Activated CD8-positive, alpha-beta memory T cell treated with anti-CD3 and anti-CD28 coated beads for 36 hours (primary cell): Measurements from ENCODE around the gene PPIG. TPM values are rescaled to one million over a fixed set of nuclear protein-coding genes. Genes with fewer than 3 reads are reported as not detected.

Experiments used
- CTCF ChIA-PET: fragments of 350-600 bp; sonication (Branson Sonifier 250); formaldehyde crosslinking; loops from one replicate; lab custom pipeline; 2021; ENCODE audit warnings: antibody characterized with exemption; lab: Charles Lee
- POLR2A ChIA-PET: fragments of 350-600 bp; sonication (Branson Sonifier 250); formaldehyde crosslinking; loops from one replicate; lab custom pipeline; 2021; ENCODE audit warnings: antibody characterized with exemption; lab: Charles Lee
- total RNA-seq, 2 experiments: library from RNA; stranded (reverse); gene quantifications; one replicate each; pipeline ENCODE4 v1.2.3, GENCODE V29; 2021

The PPIG gene
- total RNA-seq, 2 experiments from 2014 or later = 59.4 to 62.6 TPM

DNA sequence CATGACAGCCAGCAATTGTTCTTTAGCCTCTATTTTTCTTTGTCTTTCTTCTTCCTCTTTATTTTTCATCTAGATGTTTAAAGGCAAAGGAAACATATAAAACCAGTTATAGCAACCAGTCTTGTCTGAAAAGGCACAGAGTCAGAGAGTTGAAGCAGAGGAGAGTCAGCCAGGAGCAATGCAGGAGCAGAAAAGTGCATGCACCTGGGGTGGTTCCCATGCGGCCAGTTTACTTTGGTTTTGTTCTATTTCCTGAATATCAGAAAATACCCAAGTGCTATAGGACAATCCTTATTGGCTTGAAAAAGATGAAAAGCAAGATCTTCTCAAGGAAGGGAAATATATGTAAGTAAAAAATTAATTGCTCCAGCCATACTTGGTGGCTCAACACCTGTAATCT is 65.1 kb downstream of the PPIG start:
- ChIA-PET CTCF (no interaction called here), POLR2A (no interaction called here)

GRCh38 chr2:169653636-169654035 is 69.5 kb downstream of the PPIG start:
- POLR2A ChIA-PET = no interaction called here
- CTCF ChIA-PET = no interaction called here

- POLR2A ChIA-PET = no interaction called here
- CTCF ChIA-PET = no interaction called here
Measured at GRCh38 chr2:169656164-169656563, 72.0 kb downstream of the PPIG start.

GRCh38 chr2:169658877-169659276 is 74.7 kb downstream of the PPIG start:
- POLR2A ChIA-PET = interaction anchor here (0.5 kb wide), 1 partner anchor 365 kb away, joined by 9 read pairs; no protein-coding TSS in a partner anchor
- CTCF ChIA-PET = no interaction called here

DNA sequence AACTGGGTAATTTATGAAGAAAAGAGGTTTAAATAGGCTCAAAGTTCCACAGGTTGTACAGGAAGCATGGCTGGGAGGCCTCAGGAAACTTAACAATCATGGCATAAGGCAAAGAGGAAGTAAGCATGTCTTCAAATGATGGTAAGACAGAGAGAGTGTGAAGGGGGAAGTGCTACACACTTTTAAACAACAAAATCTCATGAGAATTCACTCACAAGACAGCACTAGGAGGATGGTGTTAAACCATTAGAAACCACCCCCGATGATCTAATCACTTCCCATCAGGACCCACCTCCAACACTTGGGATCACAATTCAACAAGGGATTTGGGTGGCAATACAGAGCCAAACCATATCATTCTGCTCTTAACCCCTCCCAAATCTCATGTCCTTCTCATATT is 75.2 kb downstream of the PPIG start:
- POLR2A ChIA-PET = interaction anchor here (0.5 kb wide), 1 partner anchor 365 kb away, joined by 9 read pairs; no protein-coding TSS in a partner anchor
- CTCF ChIA-PET = no interaction called here

DNA sequence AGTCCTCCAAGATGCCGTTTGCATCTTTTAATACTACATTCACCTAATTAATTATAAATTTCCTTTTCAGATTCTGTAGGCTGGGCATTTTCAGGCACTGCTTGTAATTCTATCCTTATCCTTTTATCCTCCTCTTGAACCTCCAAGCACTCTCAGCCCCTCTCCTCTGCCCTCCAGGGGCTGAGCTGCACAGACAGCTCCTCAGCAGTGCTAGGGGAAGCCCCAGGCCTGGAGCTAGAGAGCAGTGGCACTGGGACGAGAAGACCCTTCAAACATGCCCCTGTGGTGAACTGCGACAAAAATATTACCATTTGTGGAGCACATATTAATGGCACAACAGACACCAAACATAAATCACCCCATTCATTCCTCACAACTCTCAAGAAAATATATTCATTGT is 77.1 kb downstream of the PPIG start:
- ChIA-PET POLR2A (no interaction called here), CTCF (no interaction called here)

DNA sequence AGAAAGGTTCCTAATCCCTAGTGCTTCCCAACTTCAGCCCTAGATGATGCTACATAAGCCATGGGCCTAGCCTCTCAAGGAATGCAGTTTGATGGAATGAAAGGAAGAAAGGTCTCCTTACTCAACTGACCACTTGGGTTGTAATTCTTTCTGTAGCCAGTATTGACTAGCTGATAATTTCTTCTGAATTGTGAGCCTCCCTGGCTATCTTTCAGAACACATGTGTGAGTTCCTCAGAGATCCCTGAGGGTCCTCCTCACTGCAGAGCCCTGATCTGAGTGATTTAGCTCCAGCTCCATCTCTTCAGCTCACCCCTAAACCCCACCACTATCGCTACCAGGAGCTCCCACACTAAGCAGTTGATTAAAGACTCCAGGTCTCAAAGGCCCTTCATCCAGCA is 78.6 kb downstream of the PPIG start:
- ChIA-PET CTCF (no interaction called here), POLR2A (no interaction called here)

DNA sequence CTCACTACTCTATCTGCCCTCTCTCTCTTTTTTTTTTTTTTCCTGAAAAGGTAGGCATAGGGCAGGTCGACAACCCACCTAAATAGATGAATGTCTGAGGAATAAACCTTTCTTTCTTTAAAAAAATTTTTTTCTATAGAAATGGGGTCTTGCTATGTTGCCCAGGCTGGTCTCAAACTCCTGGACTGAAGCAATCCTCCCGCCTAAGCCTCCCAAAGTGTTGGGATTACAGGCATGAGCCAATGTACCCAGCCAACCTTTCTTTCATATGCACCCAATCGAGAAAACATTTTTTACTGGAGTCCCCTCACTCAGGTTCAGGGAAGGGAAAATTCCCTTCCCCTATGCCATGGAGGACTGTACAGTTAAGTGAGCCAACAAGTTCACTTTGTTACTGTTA is 79.1 kb downstream of the PPIG start:
- ChIA-PET POLR2A (no interaction called here), CTCF (no interaction called here)

DNA sequence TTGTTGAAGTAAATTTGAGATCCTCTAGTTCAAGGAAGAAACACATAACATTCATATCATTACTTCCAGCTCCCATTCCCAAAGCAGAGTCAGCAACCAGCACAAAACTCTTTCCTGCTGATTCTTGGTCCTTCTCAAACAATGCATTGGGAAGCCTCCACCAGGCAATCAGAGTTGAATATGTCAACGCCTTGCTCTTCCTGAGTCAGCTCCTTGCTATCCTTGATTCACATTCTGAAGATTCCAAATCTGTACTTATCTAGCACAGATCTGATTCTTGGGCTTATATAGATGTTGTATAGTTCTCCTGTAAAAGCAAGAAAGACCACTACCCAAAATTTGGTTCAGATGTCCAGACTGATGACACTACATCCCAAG is 80.4 kb downstream of the PPIG start:
- ChIA-PET POLR2A (no interaction called here), CTCF (no interaction called here)

DNA sequence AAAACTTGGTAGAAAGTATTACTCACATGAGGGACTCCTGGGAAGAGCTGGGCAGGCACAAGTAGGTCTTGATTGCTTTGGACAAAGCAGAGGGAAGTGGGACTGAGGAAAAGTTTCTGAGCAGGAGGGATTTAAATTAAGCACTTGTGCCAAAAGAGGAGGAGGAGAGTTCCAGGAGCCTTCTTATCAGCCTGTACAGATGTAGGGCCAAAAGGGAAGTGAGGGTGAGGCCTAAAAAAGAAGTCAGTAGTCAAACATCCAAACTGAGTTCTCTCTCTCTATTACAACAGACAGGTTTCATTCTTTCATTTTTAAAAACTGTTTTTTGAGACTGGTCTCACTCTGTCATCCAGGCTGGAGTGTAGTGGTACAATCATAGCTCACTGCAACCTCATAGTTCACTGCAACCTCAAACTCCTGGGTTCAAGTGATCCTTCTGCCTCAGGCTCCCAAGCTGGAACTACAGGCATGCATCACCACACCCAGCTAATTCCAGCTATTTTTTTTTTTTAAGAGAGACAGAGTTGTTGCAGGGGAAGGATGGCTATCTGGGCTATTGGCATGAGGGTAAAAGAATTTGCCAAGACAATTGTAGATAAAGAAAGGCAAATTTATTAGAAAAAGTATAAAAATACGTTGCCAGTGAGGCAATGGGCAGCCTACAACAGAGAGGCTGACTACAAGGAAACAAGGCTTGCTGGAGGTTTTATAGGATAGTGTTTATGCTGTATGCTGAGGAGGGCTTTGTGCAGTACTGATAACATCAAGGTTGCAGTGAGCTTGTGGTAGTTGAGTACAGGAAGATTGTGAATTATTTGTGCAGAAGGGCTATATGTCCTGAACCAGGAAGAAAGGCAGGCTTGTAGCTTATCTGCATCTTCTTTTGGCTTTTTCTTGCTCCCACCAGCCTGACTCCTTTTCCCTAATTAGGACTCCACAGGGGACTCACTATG is 81.1 kb downstream of the PPIG start:
- ChIA-PET POLR2A (no interaction called here), CTCF (interaction anchor here (0.6 kb wide), 1 partner anchor 141 kb away, joined by 4 read pairs; no protein-coding TSS in a partner anchor)

GRCh38 chr2:169667583-169667982 is 83.4 kb downstream of the PPIG start:
- POLR2A ChIA-PET = no interaction called here

GRCh38 chr2:169670215-169670651 is 86.1 kb downstream of the PPIG start:
- ChIA-PET CTCF (interaction anchor here (0.5 kb wide), 1 partner anchor 183 kb away, joined by 4 read pairs; no protein-coding TSS in a partner anchor), POLR2A (no interaction called here)

More at GRCh38 chr2:169667583-169667982, 83.4 kb downstream of the PPIG start:
- CTCF ChIA-PET = interaction anchor here (0.7 kb wide), 1 partner anchor 34 kb away, joined by 3 read pairs; no protein-coding TSS in a partner anchor

DNA sequence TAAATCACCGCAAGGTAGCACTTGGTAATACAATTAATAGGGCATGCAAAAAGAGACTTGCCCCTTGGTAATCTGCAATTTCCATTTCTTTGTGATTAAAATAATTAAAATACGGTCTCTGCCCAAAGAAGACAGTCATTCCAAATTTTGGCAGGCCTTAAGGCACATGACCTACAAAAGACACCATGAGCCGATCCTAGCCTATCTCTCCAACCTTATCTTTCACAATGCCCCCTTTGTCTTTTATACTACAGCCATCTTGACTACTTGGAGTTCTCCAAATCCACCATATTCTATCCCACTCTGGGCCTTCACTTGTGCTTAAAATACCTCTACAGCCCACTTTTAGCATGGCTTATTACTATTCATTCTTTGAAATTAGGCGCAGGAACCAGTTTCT is 86.8 kb downstream of the PPIG start:
- POLR2A ChIA-PET = no interaction called here
- CTCF ChIA-PET = no interaction called here

DNA sequence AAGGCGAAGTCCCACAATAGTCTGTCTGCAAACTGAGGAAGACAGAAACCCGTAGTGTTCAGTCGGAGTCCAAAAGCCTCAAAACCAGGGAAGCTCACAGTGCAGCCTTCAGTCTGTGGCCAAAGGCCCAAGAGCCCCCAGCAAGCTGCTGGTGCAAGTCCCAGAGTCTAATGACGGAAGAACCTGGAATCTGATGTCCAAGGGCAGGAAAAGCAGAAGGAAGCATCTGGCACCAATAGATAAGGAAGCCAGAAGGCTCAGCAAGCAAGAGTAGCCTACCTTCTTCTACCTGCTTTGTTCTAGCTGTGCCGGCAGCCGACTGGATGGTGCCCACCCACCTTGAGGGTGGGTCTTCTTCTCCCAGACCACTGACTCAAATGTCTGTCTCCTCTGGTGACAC is 88.3 kb downstream of the PPIG start:
- POLR2A ChIA-PET = no interaction called here

DNA sequence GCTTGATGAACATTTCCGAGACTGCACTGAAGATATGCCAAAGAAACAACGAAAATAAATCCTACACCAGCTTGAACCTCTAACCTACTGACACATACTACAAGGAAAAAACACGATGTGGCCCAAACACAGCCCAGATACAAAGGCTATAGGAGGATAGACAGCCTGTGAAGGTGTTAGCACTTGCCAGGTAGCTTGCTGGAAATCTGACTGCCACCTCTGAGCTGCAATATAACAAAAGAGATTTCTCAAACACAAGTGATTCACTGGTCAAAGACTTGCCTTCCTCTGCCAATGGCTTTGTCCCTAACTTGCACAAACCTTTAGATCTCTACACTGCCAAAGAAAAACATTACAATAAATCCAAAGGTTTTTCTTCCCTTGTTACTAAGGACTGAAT is 89.0 kb downstream of the PPIG start:
- POLR2A ChIA-PET = no interaction called here
- CTCF ChIA-PET = no interaction called here

More for the DNA sequence above, 88.3 kb downstream of the PPIG start:
- CTCF ChIA-PET = no interaction called here

DNA sequence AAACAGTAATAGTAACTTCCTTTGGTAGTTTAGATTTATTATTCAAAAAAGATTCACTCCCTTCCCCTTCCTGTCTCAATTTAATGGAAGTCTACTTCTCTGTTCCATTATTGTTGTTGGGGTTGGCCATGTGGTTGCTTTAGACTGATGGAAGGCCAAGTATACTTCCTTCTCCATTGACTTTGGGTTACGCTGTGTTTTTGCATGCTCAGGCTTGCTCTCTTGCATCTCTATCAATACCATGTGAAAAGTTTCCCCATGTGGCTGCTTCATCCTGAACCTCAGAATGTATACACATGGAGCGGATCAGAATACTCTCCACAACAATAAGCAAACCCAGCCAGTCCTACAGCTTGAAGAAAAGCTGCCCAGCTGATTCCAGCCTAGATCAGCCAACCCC is 89.8 kb downstream of the PPIG start:
- POLR2A ChIA-PET = no interaction called here
- CTCF ChIA-PET = no interaction called here

DNA sequence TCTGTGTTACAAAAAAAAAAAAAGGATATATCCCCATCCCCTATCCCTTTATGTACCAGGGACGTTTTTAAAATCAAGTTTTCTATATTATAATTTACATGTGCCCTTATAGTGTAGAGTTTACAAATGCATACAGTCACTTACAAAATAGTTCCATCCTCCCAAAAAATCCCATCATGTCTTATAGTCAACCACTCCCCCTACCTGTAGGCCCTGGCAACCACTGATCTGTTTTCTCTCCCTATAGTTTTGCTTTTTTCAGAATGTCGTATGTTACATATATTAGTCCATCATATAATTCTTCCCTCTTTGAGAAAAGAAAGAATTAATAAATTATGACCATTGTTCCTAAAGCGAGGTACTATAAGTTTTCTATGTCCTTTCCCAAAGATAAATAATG is 92.2 kb downstream of the PPIG start:
- ChIA-PET POLR2A (no interaction called here), CTCF (interaction anchor here (0.6 kb wide), 1 partner anchor 143 kb away, joined by 5 read pairs; no protein-coding TSS in a partner anchor)

- ChIA-PET CTCF (interaction anchor here (0.6 kb wide), 1 partner anchor 143 kb away, joined by 5 read pairs; no protein-coding TSS in a partner anchor), POLR2A (no interaction called here)
Measured at GRCh38 chr2:169676850-169677249, 92.7 kb downstream of the PPIG start.

DNA sequence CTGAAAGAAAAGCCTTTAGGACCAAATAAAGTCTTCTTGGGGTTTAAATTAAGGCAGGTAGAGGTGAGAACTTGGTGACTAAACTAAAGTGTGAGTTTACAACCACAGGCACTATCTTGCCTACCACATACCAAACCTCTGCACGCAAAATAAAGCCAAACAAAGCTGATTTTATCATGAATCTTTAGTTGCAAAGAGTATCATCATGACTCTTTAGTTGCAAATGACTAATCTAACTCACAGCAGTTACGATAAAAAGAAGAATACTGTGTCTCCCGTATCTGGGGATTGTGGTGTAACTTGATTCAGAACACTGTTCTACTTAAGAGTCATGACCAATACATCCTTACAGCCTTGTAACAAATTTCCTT is 98.9 kb downstream of the PPIG start:
- CTCF ChIA-PET = interaction anchor here (1.8 kb wide), 1 partner anchor 10 kb away, joined by 10 read pairs; the partner anchor contains the start of genes CFAP210 and PHOSPHO2
- POLR2A ChIA-PET = interaction anchor here (0.6 to 1.0 kb wide), 2 partner anchors 39 to 119 kb away, joined by 3 to 4 read pairs; no protein-coding TSS in a partner anchor

- ChIA-PET POLR2A (interaction anchor here (0.5 to 1.0 kb wide), 3 partner anchors 40 to 118 kb away, joined by 3 to 4 read pairs (median 4); no protein-coding TSS in a partner anchor), CTCF (interaction anchor here (1.8 kb wide), 1 partner anchor 10 kb away, joined by 10 read pairs; the partner anchor contains the start of genes CFAP210 and PHOSPHO2)
Measured at GRCh38 chr2:169683425-169684134, 99.4 kb downstream of the PPIG start.
